Measurements from ENCODE around the gene HPGD.

The HPGD gene

GRCh38 chr4:174467107-174467506 lies 55.2 kb downstream of the HPGD start:
- no peak for DNase-seq

- no peak for DNase-seq
Observed at GRCh38 chr4:174464949-174465348, 57.3 kb downstream of the HPGD start.

- DNase-seq = no peak
Observed at GRCh38 chr4:174461466-174462106, 60.7 kb downstream of the HPGD start.

- DNase-seq = no peak
Observed at GRCh38 chr4:174460684-174461083, 61.6 kb downstream of the HPGD start.

GRCh38 chr4:174457468-174457867 lies 64.8 kb downstream of the HPGD start:
- DNase-seq = no peak

GRCh38 chr4:174454815-174455473 lies 67.3 kb downstream of the HPGD start:
- no peak for DNase-seq

- DNase-seq = no peak
Observed at GRCh38 chr4:174451718-174452296, 70.5 kb downstream of the HPGD start.

- DNase-seq = no peak
Observed at GRCh38 chr4:174450786-174451125, 71.5 kb downstream of the HPGD start.

GRCh38 chr4:174449944-174450785 lies 72.1 kb downstream of the HPGD start:
- no peak for DNase-seq

GRCh38 chr4:174449152-174449551 lies 73.1 kb downstream of the HPGD start:
- DNase-seq = no peak

- no peak for DNase-seq
Observed at GRCh38 chr4:174444390-174444789, 77.9 kb downstream of the HPGD start.
